Erythroblast (primary cell): ENCODE results near the gene PTGES2.
"Not testable (repeated sequence)": the region's sequence is repeated elsewhere in the genome, so short reads cannot be mapped to it uniquely, and the experiment has no call there.

Experiments used
- DNase-seq, 2 experiments: peaks; one replicate each; lab custom pipeline; 2025; lab: John Stamatoyannopoulos, UW
- GATA1 ChIP-seq: IDR thresholded peaks from 2 replicates; pipeline ENCODE4 v1.6.1; 2011; ENCODE audit warnings: low read depth, mild to moderate bottlenecking, control low read depth, low read length, moderate library complexity
- POLR2A ChIP-seq: IDR thresholded peaks from 2 replicates; pipeline ENCODE4 v1.6.1; 2011; ENCODE audit warnings: mild to moderate bottlenecking, low read length

PTGES2 gene

GRCh38 chr9:128114326-128115186 is 13.0 kb downstream of the PTGES2 start:
- TF ChIP-seq POLR2A (no peak), GATA1 (no peak)
- DNase-seq = no peak

- TF ChIP-seq GATA1 = no peak
- no peak for TF ChIP-seq POLR2A
- DNase-seq = no peak
Measured at GRCh38 chr9:128113526-128114325, 13.8 kb downstream of the PTGES2 start.

GRCh38 chr9:128111726-128112125 is 15.8 kb downstream of the PTGES2 start:
- not testable (repeated sequence) for DNase-seq

- TF ChIP-seq POLR2A (no peak), GATA1 (no peak)
- DNase-seq = no peak
Measured at GRCh38 chr9:128109050-128109709, 18.3 kb downstream of the PTGES2 start.

- TF ChIP-seq POLR2A = no peak
- no peak for TF ChIP-seq GATA1
- no peak for DNase-seq
Measured at GRCh38 chr9:128108269-128109049, 19.1 kb downstream of the PTGES2 start.

- TF ChIP-seq POLR2A (no peak), GATA1 (no peak)
- no peak for DNase-seq
Measured at GRCh38 chr9:128107468-128108268, 19.9 kb downstream of the PTGES2 start.

GRCh38 chr9:128106940-128107467 is 20.5 kb downstream of the PTGES2 start:
- TF ChIP-seq POLR2A = no peak
- DNase-seq = no peak

- DNase-seq = no peak
- TF ChIP-seq POLR2A (no peak), GATA1 (no peak)
Measured at GRCh38 chr9:128106181-128106939, 21.2 kb downstream of the PTGES2 start.

- no peak for DNase-seq
- TF ChIP-seq GATA1 (no peak), POLR2A (no peak)
Measured at GRCh38 chr9:128105538-128106175, 21.9 kb downstream of the PTGES2 start.

GRCh38 chr9:128104171-128104618 is 23.3 kb downstream of the PTGES2 start:
- DNase-seq = no peak
- TF ChIP-seq POLR2A (no peak), GATA1 (no peak)

- TF ChIP-seq POLR2A (no peak), GATA1 (no peak)
- no peak for DNase-seq
Measured at GRCh38 chr9:128103589-128103962, 24.0 kb downstream of the PTGES2 start.
